ENCODE results near the gene RACGAP1. TPM values are rescaled to one million over a fixed set of nuclear protein-coding genes. Genes with fewer than 3 reads are reported as not detected.

RACGAP1 gene
- total and polyA plus RNA-seq, 2 donors (not counting 1 experiment from before 2014, with no cell fraction given): 4.1 to 14.2 TPM

DNA sequence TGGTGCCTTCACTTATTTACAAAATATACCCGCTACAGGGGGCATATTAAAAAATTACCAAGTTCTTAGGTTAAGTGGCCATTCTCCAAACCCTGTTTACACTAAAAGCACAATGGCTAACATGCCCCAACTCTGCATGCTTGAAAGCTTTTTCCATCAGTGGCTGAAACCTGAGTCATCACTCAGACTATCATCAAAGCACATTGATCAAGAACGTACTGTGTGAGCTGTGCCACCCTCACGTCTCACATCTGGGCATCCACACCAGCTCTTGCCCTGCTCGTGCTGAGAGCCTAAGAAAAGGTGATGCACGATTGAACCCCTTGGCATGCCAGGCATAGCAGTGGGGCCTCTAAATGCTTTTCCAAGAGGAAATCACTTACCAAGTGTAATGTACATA, 39.3 kb downstream of the RACGAP1 start:
- Histone ChIP-seq H2AFZ (ENCODE audit: insufficient read depth, low read depth, low read length, poor library complexity, severe bottlenecking) (no peak overlapping the region), H3K27me3 (replicated peaks in 1 of 4; ENCODE audit: control extremely low read depth in 1 of 4, control insufficient read depth in 3 of 4, insufficient read depth in 4 of 4, low read length in 3 of 4) (no peaks in the 10 kb centered on the region), H3K27ac (ENCODE audit: low read length in 2 of 2) (no peak overlapping the region), H3K9ac (ENCODE audit: low read length) (no peak overlapping the region), H3K9me3 (ENCODE audit: control extremely low read depth in 1 of 3, control insufficient read depth in 2 of 3, insufficient read depth in 1 of 3, low read length in 2 of 3) (no peaks in the 10 kb centered on the region), H3K4me2 (replicated peaks; ENCODE audit: low read depth, low read length, poor library complexity, severe bottlenecking) (no peak overlapping the region), H3K36me3 (replicated peaks in 1 of 2; ENCODE audit: control extremely low read depth in 1 of 2, control insufficient read depth in 1 of 2, extremely low read depth in 1 of 2, insufficient read depth in 2 of 2, low read length in 1 of 2) (peaks cover 0 to 10% of the 10 kb centered on the region in 2 experiments), H4K20me1 (ENCODE audit: control insufficient read depth, insufficient read depth, low read length, poor library complexity, severe bottlenecking) (no peaks in the 10 kb centered on the region), H3K4me3 (ENCODE audit: control extremely low read depth in 1 of 5, extremely low read depth in 1 of 5, insufficient read depth in 1 of 5, low read depth in 2 of 5, low read length in 4 of 5) (no peak overlapping the region), H3K79me2 (ENCODE audit: control insufficient read depth, insufficient read depth, low read length) (no peaks in the 10 kb centered on the region), H3K4me1 (ENCODE audit: control insufficient read depth in 2 of 2, insufficient read depth in 2 of 2, low read length in 2 of 2) (no peaks in the 10 kb centered on the region)
- Mint-ChIP-seq H3K9me3 (ENCODE audit: insufficient read depth) (no peaks in the 10 kb centered on the region), H3K4me1 (no peaks in the 10 kb centered on the region), H3K27me3 (no peaks in the 10 kb centered on the region), H3K27ac (no peak overlapping the region), H3K4me3 (no peak overlapping the region)
- 95% methylated on average over 3 of the region's 5 CpGs for WGBS (ENCODE audit: insufficient coverage)
- POLR2A ChIA-PET: no interaction called here
- ATAC-seq (ENCODE audit: low read depth) (no peak), DNase-seq (no peak)
- TF ChIP-seq, protein P1, sequence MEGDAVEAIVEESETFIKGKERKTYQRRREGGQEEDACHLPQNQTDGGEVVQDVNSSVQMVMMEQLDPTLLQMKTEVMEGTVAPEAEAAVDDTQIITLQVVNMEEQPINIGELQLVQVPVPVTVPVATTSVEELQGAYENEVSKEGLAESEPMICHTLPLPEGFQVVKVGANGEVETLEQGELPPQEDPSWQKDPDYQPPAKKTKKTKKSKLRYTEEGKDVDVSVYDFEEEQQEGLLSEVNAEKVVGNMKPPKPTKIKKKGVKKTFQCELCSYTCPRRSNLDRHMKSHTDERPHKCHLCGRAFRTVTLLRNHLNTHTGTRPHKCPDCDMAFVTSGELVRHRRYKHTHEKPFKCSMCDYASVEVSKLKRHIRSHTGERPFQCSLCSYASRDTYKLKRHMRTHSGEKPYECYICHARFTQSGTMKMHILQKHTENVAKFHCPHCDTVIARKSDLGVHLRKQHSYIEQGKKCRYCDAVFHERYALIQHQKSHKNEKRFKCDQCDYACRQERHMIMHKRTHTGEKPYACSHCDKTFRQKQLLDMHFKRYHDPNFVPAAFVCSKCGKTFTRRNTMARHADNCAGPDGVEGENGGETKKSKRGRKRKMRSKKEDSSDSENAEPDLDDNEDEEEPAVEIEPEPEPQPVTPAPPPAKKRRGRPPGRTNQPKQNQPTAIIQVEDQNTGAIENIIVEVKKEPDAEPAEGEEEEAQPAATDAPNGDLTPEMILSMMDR (IDR thresholded peaks at IDR 0.05): no peak
- TF ChIP-seq EZH2 (IDR thresholded peaks at IDR 0.05; ENCODE audit: borderline replicate concordance, insufficient read depth, low read depth, low read length, poor library complexity, severe bottlenecking): no peak
- CTCF ChIA-PET: interaction anchor here (2.3 kb wide), 1 partner anchor 19 kb away, joined by 10 read pairs; no protein-coding TSS in a partner anchor
- intact Hi-C loops (cut with micrococcal nuclease): no loop called here

DNA sequence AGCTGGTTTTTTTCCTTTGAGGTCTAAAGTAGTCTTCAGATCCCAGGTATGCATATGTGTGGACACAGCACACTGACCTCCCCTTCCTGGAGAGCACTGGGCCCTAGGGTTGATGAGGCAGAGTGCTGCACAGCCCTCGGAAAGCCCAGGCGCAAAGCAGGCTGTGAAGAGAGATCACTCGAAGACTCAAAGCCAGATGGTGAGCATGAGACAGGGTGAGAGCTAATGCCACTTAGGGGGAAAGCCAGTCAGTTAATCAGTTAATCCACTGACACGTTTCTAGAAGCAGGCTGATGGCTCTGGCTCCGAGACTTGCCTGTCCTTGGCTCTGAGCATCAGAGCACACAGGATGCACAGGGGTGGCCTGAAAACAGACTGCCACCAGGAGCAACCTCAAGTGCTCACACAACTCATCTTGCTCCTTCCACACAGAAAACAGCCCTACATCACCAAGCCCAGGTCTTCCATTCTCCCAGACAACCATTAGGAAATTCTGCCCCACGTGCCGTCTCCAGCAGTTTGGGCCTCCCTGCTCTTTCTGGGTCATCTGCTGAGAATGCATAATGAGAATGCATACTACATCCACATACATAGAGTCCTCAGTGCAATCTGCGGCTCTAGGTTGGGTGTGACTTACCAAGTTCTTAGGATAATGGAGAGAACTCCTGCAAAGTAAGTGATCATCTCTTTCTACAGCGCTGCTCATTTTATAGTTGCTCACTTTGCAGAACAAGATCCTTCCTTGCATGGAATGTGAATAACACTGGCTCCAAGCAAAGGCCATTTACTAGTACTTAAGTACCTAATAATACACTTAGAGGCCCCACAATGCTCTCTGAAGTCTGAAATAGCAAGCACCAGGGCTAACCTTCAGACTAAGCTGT, 40.6 kb downstream of the RACGAP1 start:
- H3K27me3 ChIP-seq (replicated peaks in 1 of 4; ENCODE audit: control extremely low read depth in 1 of 4, control insufficient read depth in 3 of 4, insufficient read depth in 4 of 4, low read length in 3 of 4): no peaks in the 10 kb centered on the region
- H3K4me2 ChIP-seq (replicated peaks; ENCODE audit: low read depth, low read length, poor library complexity, severe bottlenecking): no peak overlapping the region
- Mint-ChIP-seq H3K4me1 (no peaks in the 10 kb centered on the region), H3K9me3 (ENCODE audit: insufficient read depth) (no peaks in the 10 kb centered on the region), H3K27me3 (no peaks in the 10 kb centered on the region), H3K4me3 (no peak overlapping the region), H3K27ac (no peak overlapping the region)
- no peak overlapping the region for H2AFZ ChIP-seq (ENCODE audit: insufficient read depth, low read depth, low read length, poor library complexity, severe bottlenecking)
- H3K9ac ChIP-seq (ENCODE audit: low read length): no peak overlapping the region
- WGBS (ENCODE audit: insufficient coverage): 98% methylated on average over 7 of the region's 9 CpGs
- TF ChIP-seq EZH2 (IDR thresholded peaks at IDR 0.05; ENCODE audit: borderline replicate concordance, insufficient read depth, low read depth, low read length, poor library complexity, severe bottlenecking): no peak
- TF ChIP-seq, protein P1 (IDR thresholded peaks at IDR 0.05): no peak
- no peaks in the 10 kb centered on the region for H3K9me3 ChIP-seq (ENCODE audit: control extremely low read depth in 1 of 3, control insufficient read depth in 2 of 3, insufficient read depth in 1 of 3, low read length in 2 of 3)
- ATAC-seq (ENCODE audit: low read depth) (no peak), DNase-seq (no peak)
- no peaks in the 10 kb centered on the region for H3K4me1 ChIP-seq (ENCODE audit: control insufficient read depth in 2 of 2, insufficient read depth in 2 of 2, low read length in 2 of 2)
- CTCF ChIA-PET: interaction anchor here (0.9 to 2.3 kb wide), 3 partner anchors 17 to 19 kb away, joined by 3 to 10 read pairs (median 6); no protein-coding TSS in a partner anchor
- H3K79me2 ChIP-seq (ENCODE audit: control insufficient read depth, insufficient read depth, low read length): no peaks in the 10 kb centered on the region
- no peaks in the 10 kb centered on the region for H4K20me1 ChIP-seq (ENCODE audit: control insufficient read depth, insufficient read depth, low read length, poor library complexity, severe bottlenecking)
- H3K36me3 ChIP-seq (replicated peaks in 1 of 2; ENCODE audit: control extremely low read depth in 1 of 2, control insufficient read depth in 1 of 2, extremely low read depth in 1 of 2, insufficient read depth in 2 of 2, low read length in 1 of 2): peaks cover 0 to 4% of the 10 kb centered on the region in 2 experiments
- H3K27ac ChIP-seq (ENCODE audit: low read length in 2 of 2): no peak overlapping the region
- no peak overlapping the region for H3K4me3 ChIP-seq (ENCODE audit: control extremely low read depth in 1 of 5, extremely low read depth in 1 of 5, insufficient read depth in 1 of 5, low read depth in 2 of 5, low read length in 4 of 5)
- POLR2A ChIA-PET: no interaction called here
- intact Hi-C loops (cut with micrococcal nuclease): no loop called here

Measured in B cell (primary cell).